K562 (cell line): Measurements from ENCODE around the gene FXYD4. TPM values are rescaled to one million over a fixed set of nuclear protein-coding genes. Genes with fewer than 3 reads are reported as not detected.

ENCODE experiments used
- CREM ChIP-seq: IDR thresholded peaks from 2 replicates; pipeline ENCODE4 v1.6.1; 2014; ENCODE audit warnings: antibody characterized with exemption, low read depth
- EGR1 ChIP-seq: fragments of 450-650 bp; conservative IDR thresholded peaks from 2 replicates; pipeline ENCODE4 v1.6.1; 2017; ENCODE audit warnings: mild to moderate bottlenecking
- KDM2B ChIP-seq: fragments of 250-450 bp; sonication (Bioruptor Pico); IDR thresholded peaks from 2 replicates; pipeline ENCODE4 v1.8.0; 2021; ENCODE audit warnings: mild to moderate bottlenecking, moderate library complexity
- MCM2 ChIP-seq: fragments of 450-650 bp; IDR thresholded peaks from 2 replicates; pipeline ENCODE4 v1.6.1; 2017; ENCODE audit warnings: low read depth, mild to moderate bottlenecking
- NFIC ChIP-seq: fragments of 450-650 bp; IDR thresholded peaks from 2 replicates; pipeline ENCODE4 v1.6.1; 2017; ENCODE audit warnings: mild to moderate bottlenecking, inconsistent platforms
- RFX5 ChIP-seq: IDR thresholded peaks from 2 replicates; pipeline ENCODE4 v1.6.1; 2011; ENCODE audit warnings: low read depth, mild to moderate bottlenecking, improper control_type of control experiment, low read length
- SMAD4 ChIP-seq: fragments of 250-450 bp; sonication (Bioruptor Pico); conservative IDR thresholded peaks from 2 replicates; pipeline ENCODE4 v1.8.0; 2021; ENCODE audit warnings: inconsistent platforms, mild to moderate bottlenecking, moderate library complexity
- SREBF1 ChIP-seq: fragments of 150-350 bp; IDR thresholded peaks from 2 replicates; pipeline ENCODE4 v1.6.1; 2014; ENCODE audit warnings: antibody characterized with exemption, low read depth, low read length, borderline replicate concordance
- STAT5B ChIP-seq: fragments of 250-450 bp; sonication (Bioruptor Pico); IDR thresholded peaks from 2 replicates; pipeline ENCODE4 v1.8.0; 2021; ENCODE audit warnings: mild to moderate bottlenecking, inconsistent platforms
- TEAD4 ChIP-seq, 2 experiments: sonication (generic) in 1 of 2; formaldehyde crosslinking in 1 of 2; IDR thresholded peaks; 2 replicates each; pipeline versions ENCODE4 v1.6.1 to v1.8.0; 2012 to 2022; ENCODE audit warnings: borderline replicate concordance in 1 of 2, inconsistent platforms in 1 of 2, low read length in 1 of 2, mild to moderate bottlenecking in 1 of 2, missing genetic modification reagents in 1 of 2
- ZNF384 ChIP-seq: IDR thresholded peaks from 2 replicates; pipeline ENCODE4 v1.6.1; 2012; ENCODE audit warnings: low read depth, low read length, improper control_type of control experiment
- ZSCAN32 ChIP-seq: fragments of 450-650 bp; formaldehyde crosslinking; IDR thresholded peaks from 2 replicates; pipeline ENCODE4 v1.4.0; 2020; ENCODE audit warnings: mild to moderate bottlenecking, moderate library complexity
- polyA plus RNA-seq, 8 experiments: library from polyadenylated mRNA; depleted of rRNA in 4 of 8; stranded (reverse) in 5 of 8; unstranded in 3 of 8; fragments of >200 nt; fragmentation: Nextera tagmentation in 2 of 8; fragmentation: Illumina TruSeq in 1 of 8; extraction: Ambion mirVana in 2 of 8; extraction: Trizol in 1 of 8; gene quantifications; 2 replicates each; pipeline versions ENCODE4 v1.2.1 to v1.2.3, GENCODE V29; 2011 to 2014; ENCODE audit warnings: inconsistent platforms in 1 of 8, missing spikeins in 1 of 8
- total RNA-seq, 7 experiments: library from RNA; depleted of rRNA in 6 of 7; stranded (reverse); fragments of >200 nt in 6 of 7; fragmentation: Illumina TruSeq in 2 of 7; extraction: Trizol in 2 of 7; gene quantifications; 2 replicates each; pipeline versions ENCODE4 v1.2.1 to v1.2.3, GENCODE V29; 2011 to 2021; ENCODE audit warnings: low replicate concordance in 1 of 7
- TF ChIP-seq, protein P1 (sequence below): sonication (generic); formaldehyde crosslinking; IDR thresholded peaks from 2 replicates; pipeline ENCODE4 v1.8.0; 2022; ENCODE audit warnings: mild to moderate bottlenecking, missing genetic modification reagents
- TF ChIP-seq, protein P2 (sequence below): IDR thresholded peaks from 2 replicates; pipeline ENCODE4 v1.6.1; 2011; ENCODE audit not compliant: insufficient read length; ENCODE audit errors: extremely low read depth
- TF ChIP-seq, protein P3 (sequence below), 2 experiments: fragments of 450-650 bp in 1 of 2; sonication (generic) in 1 of 2; formaldehyde crosslinking; conservative IDR thresholded peaks; 2 replicates each; pipeline versions ENCODE4 v1.4.0 to v1.8.1; 2020 to 2022; ENCODE audit warnings: mild to moderate bottlenecking in 1 of 2, missing genetic modification reagents in 1 of 2
- TF ChIP-seq, protein P4 (sequence below), 2 experiments: fragments of 150-350 bp in 1 of 2; IDR thresholded peaks; 2 replicates each; pipeline ENCODE4 v1.6.1; 2012 to 2016; ENCODE audit warnings: low read depth in 2 of 2, low read length in 2 of 2, mild to moderate bottlenecking in 1 of 2, moderate library complexity in 1 of 2

The FXYD4 gene
- total and polyA plus RNA-seq, 9 of the 15 experiments (the other 6 are each of a cell fraction or from before 2014, with no cell fraction given), result not detected

DNA sequence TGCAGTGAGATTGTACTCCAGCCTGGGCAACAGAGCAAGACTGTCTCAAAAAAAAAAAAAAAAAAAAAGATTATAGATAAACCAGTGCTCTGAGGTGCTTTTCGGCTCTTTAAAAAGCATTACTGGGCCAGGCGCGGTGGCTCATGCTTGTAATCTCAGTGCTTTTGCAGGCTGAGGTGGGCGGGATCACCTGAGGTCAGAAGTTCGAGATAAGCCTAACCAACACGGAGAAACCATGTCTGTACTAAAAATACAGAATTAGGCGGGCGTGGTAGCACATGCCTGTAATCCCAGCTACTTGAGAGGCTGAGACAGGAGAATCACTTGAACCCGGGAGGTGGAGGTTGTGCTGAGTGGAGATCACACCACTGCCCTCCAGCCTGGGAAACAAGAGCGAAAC, 44.1 kb downstream of the FXYD4 start (continued):
- TF ChIP-seq TEAD4 (IDR thresholded peaks at IDR 0.05; ENCODE audit: low read length) (peak; percentile 62; the same call in 1 of the 2 replicates), TEAD4 (CRISPR knock-in tag; IDR thresholded peaks at IDR 0.05; ENCODE audit: borderline replicate concordance) (no peak), EGR1 (peak; percentile 82), ZNF384 (peak; percentile 93), STAT5B (no peak), RFX5 (no peak), CREM (peak; percentile 71), SREBF1 (no peak), MCM2 (no peak), NFIC (0 out of 2 replicates have a peak, but pooled peaks have one; percentile 49), SMAD4 (CRISPR knock-in tag) (peak; percentile 83), KDM2B (CRISPR knock-in tag) (no peak), ZSCAN32 (CRISPR knock-in tag) (no peak)
- TF ChIP-seq, protein P1, sequence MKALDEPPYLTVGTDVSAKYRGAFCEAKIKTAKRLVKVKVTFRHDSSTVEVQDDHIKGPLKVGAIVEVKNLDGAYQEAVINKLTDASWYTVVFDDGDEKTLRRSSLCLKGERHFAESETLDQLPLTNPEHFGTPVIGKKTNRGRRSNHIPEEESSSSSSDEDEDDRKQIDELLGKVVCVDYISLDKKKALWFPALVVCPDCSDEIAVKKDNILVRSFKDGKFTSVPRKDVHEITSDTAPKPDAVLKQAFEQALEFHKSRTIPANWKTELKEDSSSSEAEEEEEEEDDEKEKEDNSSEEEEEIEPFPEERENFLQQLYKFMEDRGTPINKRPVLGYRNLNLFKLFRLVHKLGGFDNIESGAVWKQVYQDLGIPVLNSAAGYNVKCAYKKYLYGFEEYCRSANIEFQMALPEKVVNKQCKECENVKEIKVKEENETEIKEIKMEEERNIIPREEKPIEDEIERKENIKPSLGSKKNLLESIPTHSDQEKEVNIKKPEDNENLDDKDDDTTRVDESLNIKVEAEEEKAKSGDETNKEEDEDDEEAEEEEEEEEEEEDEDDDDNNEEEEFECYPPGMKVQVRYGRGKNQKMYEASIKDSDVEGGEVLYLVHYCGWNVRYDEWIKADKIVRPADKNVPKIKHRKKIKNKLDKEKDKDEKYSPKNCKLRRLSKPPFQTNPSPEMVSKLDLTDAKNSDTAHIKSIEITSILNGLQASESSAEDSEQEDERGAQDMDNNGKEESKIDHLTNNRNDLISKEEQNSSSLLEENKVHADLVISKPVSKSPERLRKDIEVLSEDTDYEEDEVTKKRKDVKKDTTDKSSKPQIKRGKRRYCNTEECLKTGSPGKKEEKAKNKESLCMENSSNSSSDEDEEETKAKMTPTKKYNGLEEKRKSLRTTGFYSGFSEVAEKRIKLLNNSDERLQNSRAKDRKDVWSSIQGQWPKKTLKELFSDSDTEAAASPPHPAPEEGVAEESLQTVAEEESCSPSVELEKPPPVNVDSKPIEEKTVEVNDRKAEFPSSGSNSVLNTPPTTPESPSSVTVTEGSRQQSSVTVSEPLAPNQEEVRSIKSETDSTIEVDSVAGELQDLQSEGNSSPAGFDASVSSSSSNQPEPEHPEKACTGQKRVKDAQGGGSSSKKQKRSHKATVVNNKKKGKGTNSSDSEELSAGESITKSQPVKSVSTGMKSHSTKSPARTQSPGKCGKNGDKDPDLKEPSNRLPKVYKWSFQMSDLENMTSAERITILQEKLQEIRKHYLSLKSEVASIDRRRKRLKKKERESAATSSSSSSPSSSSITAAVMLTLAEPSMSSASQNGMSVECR (CRISPR knock-in tag), result no peak
- TF ChIP-seq, protein P2, sequence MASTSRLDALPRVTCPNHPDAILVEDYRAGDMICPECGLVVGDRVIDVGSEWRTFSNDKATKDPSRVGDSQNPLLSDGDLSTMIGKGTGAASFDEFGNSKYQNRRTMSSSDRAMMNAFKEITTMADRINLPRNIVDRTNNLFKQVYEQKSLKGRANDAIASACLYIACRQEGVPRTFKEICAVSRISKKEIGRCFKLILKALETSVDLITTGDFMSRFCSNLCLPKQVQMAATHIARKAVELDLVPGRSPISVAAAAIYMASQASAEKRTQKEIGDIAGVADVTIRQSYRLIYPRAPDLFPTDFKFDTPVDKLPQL, result no peak
- TF ChIP-seq, protein P3, sequence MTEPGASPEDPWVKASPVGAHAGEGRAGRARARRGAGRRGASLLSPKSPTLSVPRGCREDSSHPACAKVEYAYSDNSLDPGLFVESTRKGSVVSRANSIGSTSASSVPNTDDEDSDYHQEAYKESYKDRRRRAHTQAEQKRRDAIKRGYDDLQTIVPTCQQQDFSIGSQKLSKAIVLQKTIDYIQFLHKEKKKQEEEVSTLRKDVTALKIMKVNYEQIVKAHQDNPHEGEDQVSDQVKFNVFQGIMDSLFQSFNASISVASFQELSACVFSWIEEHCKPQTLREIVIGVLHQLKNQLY (CRISPR knock-in tag; conservative IDR thresholded peaks at IDR 0.05), result no peak
- TF ChIP-seq, protein P4, sequence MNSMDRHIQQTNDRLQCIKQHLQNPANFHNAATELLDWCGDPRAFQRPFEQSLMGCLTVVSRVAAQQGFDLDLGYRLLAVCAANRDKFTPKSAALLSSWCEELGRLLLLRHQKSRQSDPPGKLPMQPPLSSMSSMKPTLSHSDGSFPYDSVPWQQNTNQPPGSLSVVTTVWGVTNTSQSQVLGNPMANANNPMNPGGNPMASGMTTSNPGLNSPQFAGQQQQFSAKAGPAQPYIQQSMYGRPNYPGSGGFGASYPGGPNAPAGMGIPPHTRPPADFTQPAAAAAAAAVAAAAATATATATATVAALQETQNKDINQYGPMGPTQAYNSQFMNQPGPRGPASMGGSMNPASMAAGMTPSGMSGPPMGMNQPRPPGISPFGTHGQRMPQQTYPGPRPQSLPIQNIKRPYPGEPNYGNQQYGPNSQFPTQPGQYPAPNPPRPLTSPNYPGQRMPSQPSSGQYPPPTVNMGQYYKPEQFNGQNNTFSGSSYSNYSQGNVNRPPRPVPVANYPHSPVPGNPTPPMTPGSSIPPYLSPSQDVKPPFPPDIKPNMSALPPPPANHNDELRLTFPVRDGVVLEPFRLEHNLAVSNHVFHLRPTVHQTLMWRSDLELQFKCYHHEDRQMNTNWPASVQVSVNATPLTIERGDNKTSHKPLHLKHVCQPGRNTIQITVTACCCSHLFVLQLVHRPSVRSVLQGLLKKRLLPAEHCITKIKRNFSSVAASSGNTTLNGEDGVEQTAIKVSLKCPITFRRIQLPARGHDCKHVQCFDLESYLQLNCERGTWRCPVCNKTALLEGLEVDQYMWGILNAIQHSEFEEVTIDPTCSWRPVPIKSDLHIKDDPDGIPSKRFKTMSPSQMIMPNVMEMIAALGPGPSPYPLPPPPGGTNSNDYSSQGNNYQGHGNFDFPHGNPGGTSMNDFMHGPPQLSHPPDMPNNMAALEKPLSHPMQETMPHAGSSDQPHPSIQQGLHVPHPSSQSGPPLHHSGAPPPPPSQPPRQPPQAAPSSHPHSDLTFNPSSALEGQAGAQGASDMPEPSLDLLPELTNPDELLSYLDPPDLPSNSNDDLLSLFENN (IDR thresholded peaks at IDR 0.05; ENCODE audit: low read depth in 2 of 2, low read length in 2 of 2), result 0 out of 4 replicates have a peak, but pooled peaks of 1 of the 2 experiments have one; percentile 26
